Type B pancreatic cell (in vitro differentiated cells): ENCODE results near the gene TP53BP1. TPM values are rescaled to one million over a fixed set of nuclear protein-coding genes. Genes with fewer than 3 reads are reported as not detected.
A peak's percentile ranks its signal among the peaks of the same experiment; 100 is the strongest.

ENCODE experiments used
- DNase-seq: peaks from one replicate; pipeline ENCODE4 v3.0.0; 2021; ENCODE audit warnings: mixed read lengths; ENCODE audit not compliant: unreplicated experiment; ENCODE audit errors: extremely low spot score
- H3K27ac Mint-ChIP-seq: 2 replicates; pipeline ENCODE4 v1.8.0; 2021; ENCODE audit warnings: mild to moderate bottlenecking, mixed read lengths
- H3K27me3 Mint-ChIP-seq: 2 replicates; pipeline ENCODE4 v1.8.0; 2021; ENCODE audit warnings: mixed read lengths
- H3K36me3 Mint-ChIP-seq: 2 replicates; pipeline ENCODE4 v1.8.0; 2021; ENCODE audit warnings: mixed read lengths
- H3K4me1 Mint-ChIP-seq: one replicate; pipeline ENCODE4 v1.8.0; 2021; ENCODE audit warnings: mixed read lengths; ENCODE audit not compliant: unreplicated experiment
- H3K4me3 Mint-ChIP-seq: 2 replicates; pipeline ENCODE4 v1.8.0; 2021; ENCODE audit warnings: mild to moderate bottlenecking, mixed read lengths
- H3K9me3 Mint-ChIP-seq: 2 replicates; pipeline ENCODE4 v1.8.0; 2021; ENCODE audit warnings: mixed read lengths
- total RNA-seq: library from RNA; stranded (reverse); gene quantifications from 2 replicates; pipeline ENCODE4 v1.2.1, GENCODE V29; 2021; ENCODE audit warnings: low replicate concordance
- TF ChIP-seq, protein P1 (sequence below): fragments of 200-600 bp; sonication (generic); conservative IDR thresholded peaks from 2 replicates; pipeline ENCODE4 v1.5.0; 2021; ENCODE audit warnings: antibody characterized with exemption, mild to moderate bottlenecking

The TP53BP1 gene
- total RNA-seq, 1 donor from 2014 or later, result 101 TPM

- Mint-ChIP-seq H3K36me3 (peaks cover 12% of the 10 kb centered on the region), H3K27ac (no peak overlapping the region), H3K4me3 (no peak overlapping the region), H3K27me3 (no peaks in the 10 kb centered on the region), H3K9me3 (no peaks in the 10 kb centered on the region), H3K4me1 (no peaks in the 10 kb centered on the region)
- TF ChIP-seq, protein P1, sequence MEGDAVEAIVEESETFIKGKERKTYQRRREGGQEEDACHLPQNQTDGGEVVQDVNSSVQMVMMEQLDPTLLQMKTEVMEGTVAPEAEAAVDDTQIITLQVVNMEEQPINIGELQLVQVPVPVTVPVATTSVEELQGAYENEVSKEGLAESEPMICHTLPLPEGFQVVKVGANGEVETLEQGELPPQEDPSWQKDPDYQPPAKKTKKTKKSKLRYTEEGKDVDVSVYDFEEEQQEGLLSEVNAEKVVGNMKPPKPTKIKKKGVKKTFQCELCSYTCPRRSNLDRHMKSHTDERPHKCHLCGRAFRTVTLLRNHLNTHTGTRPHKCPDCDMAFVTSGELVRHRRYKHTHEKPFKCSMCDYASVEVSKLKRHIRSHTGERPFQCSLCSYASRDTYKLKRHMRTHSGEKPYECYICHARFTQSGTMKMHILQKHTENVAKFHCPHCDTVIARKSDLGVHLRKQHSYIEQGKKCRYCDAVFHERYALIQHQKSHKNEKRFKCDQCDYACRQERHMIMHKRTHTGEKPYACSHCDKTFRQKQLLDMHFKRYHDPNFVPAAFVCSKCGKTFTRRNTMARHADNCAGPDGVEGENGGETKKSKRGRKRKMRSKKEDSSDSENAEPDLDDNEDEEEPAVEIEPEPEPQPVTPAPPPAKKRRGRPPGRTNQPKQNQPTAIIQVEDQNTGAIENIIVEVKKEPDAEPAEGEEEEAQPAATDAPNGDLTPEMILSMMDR, result no peak
- no peak for DNase-seq
Measured at GRCh38 chr15:43449981-43450380, 43.0 kb downstream of the TP53BP1 start.

- Mint-ChIP-seq H3K36me3 (peaks cover 17% of the 10 kb centered on the region), H3K9me3 (no peaks in the 10 kb centered on the region), H3K27ac (no peak overlapping the region), H3K4me3 (no peak overlapping the region), H3K27me3 (no peaks in the 10 kb centered on the region), H3K4me1 (peaks cover under 1% of the 10 kb centered on the region)
- TF ChIP-seq, protein P1, result no peak
- no peak for DNase-seq
Measured at GRCh38 chr15:43446344-43446743, 46.6 kb downstream of the TP53BP1 start.

GRCh38 chr15:43441316-43441715 lies 51.6 kb downstream of the TP53BP1 start:
- Mint-ChIP-seq H3K27me3 (no peaks in the 10 kb centered on the region), H3K4me1 (peaks cover 8% of the 10 kb centered on the region), H3K27ac (peak overlapping the region; percentile 85), H3K36me3 (peaks cover 27% of the 10 kb centered on the region), H3K9me3 (no peaks in the 10 kb centered on the region), H3K4me3 (no peak overlapping the region)
- DNase-seq, result no peak
- TF ChIP-seq, protein P1, result no peak

GRCh38 chr15:43440721-43441281 lies 52.2 kb downstream of the TP53BP1 start:
- H3K27ac Mint-ChIP-seq, result peak overlapping the region; percentile 85
- TF ChIP-seq, protein P1, result peak; percentile 55
- DNase-seq, result no peak
- H3K27me3 Mint-ChIP-seq, result no peaks in the 10 kb centered on the region
- H3K4me3 Mint-ChIP-seq, result peak overlapping the region; percentile 26
- no peaks in the 10 kb centered on the region for H3K9me3 Mint-ChIP-seq
- peaks cover 27% of the 10 kb centered on the region for H3K36me3 Mint-ChIP-seq
- peaks cover 8% of the 10 kb centered on the region for H3K4me1 Mint-ChIP-seq

- Mint-ChIP-seq H3K36me3 (peaks cover 15% of the 10 kb centered on the region), H3K4me1 (peaks cover 8% of the 10 kb centered on the region), H3K9me3 (no peaks in the 10 kb centered on the region), H3K4me3 (no peak overlapping the region), H3K27ac (no peak overlapping the region), H3K27me3 (no peaks in the 10 kb centered on the region)
- TF ChIP-seq, protein P1, result no peak
- DNase-seq, result no peak
Measured at GRCh38 chr15:43439268-43439667, 53.7 kb downstream of the TP53BP1 start.

- peaks cover 7% of the 10 kb centered on the region for H3K4me1 Mint-ChIP-seq
- DNase-seq, result no peak
- H3K27me3 Mint-ChIP-seq, result no peaks in the 10 kb centered on the region
- H3K9me3 Mint-ChIP-seq, result no peaks in the 10 kb centered on the region
- TF ChIP-seq, protein P1, result no peak
- peaks cover 34% of the 10 kb centered on the region for H3K36me3 Mint-ChIP-seq
- H3K27ac Mint-ChIP-seq, result no peak overlapping the region
- no peak overlapping the region for H3K4me3 Mint-ChIP-seq
Measured at GRCh38 chr15:43436395-43436794, 56.6 kb downstream of the TP53BP1 start.
